ENCODE measurements around the gene PLA2G2F. TPM values are rescaled to one million over a fixed set of nuclear protein-coding genes. Genes with fewer than 3 reads are reported as not detected.

PLA2G2F gene
- total RNA-seq, 6 experiments from 2014 or later, result not detected

DNA sequence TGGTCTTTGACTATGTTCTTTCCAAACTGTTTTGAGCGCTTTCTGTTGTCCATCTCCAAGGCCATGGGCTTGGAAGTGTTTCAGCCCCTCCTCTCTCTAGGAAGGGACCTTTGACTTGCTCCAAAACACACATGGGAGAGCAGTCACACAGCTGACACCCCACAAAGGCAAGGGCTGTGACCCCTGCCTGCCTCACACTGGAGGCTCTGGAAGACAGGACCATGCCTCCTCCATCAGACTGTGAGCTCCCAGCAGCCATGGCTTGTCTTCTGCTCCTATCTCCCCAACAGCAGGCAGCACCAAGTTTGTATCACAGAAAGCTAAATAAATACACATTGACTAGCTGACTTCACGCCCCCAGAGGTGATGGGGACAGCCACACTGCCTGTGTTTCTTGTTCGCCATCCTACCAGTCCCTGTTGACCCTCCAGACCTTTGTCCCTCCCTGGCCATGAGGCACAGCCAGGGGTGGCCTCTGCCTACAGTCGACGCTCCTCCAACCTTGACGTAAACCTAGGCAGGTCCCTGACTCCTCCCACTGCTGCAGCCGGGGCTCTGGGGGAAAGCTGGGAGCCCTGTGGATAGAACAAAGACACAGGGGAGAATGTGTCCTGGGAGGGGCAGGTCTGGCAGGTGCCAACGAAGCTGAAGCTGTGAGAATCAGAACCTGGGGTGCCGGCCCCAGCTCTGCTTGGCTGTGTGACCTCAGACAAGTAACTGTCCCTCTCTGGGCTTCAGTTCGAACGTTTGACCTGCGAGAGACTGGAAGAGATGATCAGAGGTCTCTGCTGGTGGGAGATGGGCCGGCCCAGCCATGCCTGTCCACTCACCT lies 4.8 kb downstream of the PLA2G2F start:
- H3K4me1 Mint-ChIP-seq (ENCODE audit: low read depth), result no peaks in the 10 kb centered on the region
- TF ChIP-seq, protein P1, sequence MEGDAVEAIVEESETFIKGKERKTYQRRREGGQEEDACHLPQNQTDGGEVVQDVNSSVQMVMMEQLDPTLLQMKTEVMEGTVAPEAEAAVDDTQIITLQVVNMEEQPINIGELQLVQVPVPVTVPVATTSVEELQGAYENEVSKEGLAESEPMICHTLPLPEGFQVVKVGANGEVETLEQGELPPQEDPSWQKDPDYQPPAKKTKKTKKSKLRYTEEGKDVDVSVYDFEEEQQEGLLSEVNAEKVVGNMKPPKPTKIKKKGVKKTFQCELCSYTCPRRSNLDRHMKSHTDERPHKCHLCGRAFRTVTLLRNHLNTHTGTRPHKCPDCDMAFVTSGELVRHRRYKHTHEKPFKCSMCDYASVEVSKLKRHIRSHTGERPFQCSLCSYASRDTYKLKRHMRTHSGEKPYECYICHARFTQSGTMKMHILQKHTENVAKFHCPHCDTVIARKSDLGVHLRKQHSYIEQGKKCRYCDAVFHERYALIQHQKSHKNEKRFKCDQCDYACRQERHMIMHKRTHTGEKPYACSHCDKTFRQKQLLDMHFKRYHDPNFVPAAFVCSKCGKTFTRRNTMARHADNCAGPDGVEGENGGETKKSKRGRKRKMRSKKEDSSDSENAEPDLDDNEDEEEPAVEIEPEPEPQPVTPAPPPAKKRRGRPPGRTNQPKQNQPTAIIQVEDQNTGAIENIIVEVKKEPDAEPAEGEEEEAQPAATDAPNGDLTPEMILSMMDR (IDR thresholded peaks at IDR 0.05), result no peak
- no peak overlapping the region for H3K4me3 Mint-ChIP-seq
- H3K9me3 Mint-ChIP-seq, result no peaks in the 10 kb centered on the region
- H3K27ac Mint-ChIP-seq, result no peak overlapping the region
- H3K36me3 Mint-ChIP-seq (ENCODE audit: low read depth), result no peaks in the 10 kb centered on the region
- H3K27me3 Mint-ChIP-seq (ENCODE audit: insufficient read depth), result peaks cover 34% of the 10 kb centered on the region
- no peak for DNase-seq

DNA sequence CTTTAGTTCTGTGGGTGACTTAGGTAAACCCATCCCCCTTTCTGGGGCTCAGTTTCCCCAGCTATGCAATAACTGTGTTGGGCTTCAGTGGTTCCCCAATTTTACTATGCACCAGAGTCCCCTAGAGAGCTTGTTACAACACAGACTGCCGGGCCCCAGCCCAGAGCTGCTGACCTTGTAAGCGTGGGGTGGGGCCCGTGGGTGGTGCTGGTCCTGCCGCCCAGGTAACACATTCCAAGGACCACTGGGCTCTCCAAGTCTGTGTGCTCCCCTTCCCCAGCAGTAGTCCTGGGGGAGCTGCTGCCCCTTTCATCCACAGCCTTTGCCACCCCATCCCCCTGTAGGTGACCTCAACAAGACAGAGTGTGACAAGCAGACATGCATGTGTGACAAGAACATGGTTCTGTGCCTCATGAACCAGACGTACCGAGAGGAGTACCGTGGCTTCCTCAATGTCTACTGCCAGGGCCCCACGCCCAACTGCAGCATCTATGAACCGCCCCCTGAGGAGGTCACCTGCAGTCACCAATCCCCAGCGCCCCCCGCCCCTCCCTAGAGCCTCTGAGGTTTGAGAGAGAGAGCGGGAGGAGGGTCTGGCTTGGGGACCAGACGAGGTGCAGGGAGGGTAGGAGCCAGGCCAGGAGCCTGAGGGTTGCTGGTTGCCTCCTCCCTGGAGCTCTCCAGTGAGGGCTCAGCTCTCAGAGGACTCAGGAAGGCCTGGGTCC lies 8.9 kb downstream of the PLA2G2F start:
- no peaks in the 10 kb centered on the region for H3K36me3 Mint-ChIP-seq (ENCODE audit: low read depth)
- no peak overlapping the region for H3K27ac Mint-ChIP-seq
- TF ChIP-seq, protein P1 (IDR thresholded peaks at IDR 0.05), result no peak
- H3K4me3 Mint-ChIP-seq, result no peak overlapping the region
- no peak for DNase-seq
- no peaks in the 10 kb centered on the region for H3K9me3 Mint-ChIP-seq
- H3K4me1 Mint-ChIP-seq (ENCODE audit: low read depth), result no peaks in the 10 kb centered on the region
- peaks cover 24% of the 10 kb centered on the region for H3K27me3 Mint-ChIP-seq (ENCODE audit: insufficient read depth)

DNA sequence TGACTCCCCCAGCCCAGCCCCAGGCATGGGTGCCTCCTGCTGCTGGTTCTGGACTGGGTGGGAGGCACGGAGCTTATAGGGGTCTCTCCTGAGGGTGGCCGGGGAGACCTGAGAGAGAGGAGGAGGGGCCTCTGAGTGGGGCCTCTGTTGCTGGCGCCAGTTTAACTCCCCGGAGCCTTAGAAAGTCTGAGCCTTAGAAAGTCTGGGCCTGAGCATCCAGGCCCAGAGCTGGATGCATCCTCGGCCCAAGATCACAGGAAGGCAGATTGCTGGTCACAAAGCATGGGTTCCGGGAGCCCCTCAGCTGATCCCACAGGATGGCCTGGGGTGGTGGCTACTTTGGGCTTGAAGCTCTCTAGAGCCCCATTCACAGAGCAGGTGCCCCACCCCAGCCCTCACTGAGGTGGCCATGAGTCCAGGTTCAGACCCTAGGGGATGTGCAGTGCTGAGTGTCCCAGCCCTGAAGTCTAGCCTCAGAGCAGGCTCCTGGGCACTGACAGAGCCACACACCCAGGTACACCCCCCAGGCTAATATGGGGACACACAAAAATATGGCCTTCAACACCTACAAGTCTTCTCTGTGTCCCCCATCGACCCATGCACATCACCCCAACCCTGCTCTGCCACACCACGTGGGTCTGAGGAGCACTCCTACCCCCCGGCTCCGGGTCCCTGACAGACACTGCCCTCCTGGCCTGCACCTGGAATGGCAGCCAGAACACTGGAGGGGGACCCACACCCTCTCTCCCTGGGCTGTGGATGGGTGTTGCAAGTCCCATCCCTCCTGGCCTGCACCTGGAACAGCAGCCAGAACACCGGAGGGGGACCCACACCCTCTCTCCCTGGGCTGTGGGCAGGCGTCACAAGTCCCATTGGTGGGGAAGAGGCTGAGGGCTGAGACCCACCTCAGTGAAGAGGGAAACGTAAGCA lies 9.7 kb downstream of the PLA2G2F start:
- no peaks in the 10 kb centered on the region for H3K36me3 Mint-ChIP-seq (ENCODE audit: low read depth)
- H3K27ac Mint-ChIP-seq, result no peak overlapping the region
- no peaks in the 10 kb centered on the region for H3K4me1 Mint-ChIP-seq (ENCODE audit: low read depth)
- H3K9me3 Mint-ChIP-seq, result no peaks in the 10 kb centered on the region
- H3K27me3 Mint-ChIP-seq (ENCODE audit: insufficient read depth), result peaks cover 21% of the 10 kb centered on the region
- DNase-seq, result no peak
- no peak overlapping the region for H3K4me3 Mint-ChIP-seq
- TF ChIP-seq, protein P1 (IDR thresholded peaks at IDR 0.05), result no peak

DNA sequence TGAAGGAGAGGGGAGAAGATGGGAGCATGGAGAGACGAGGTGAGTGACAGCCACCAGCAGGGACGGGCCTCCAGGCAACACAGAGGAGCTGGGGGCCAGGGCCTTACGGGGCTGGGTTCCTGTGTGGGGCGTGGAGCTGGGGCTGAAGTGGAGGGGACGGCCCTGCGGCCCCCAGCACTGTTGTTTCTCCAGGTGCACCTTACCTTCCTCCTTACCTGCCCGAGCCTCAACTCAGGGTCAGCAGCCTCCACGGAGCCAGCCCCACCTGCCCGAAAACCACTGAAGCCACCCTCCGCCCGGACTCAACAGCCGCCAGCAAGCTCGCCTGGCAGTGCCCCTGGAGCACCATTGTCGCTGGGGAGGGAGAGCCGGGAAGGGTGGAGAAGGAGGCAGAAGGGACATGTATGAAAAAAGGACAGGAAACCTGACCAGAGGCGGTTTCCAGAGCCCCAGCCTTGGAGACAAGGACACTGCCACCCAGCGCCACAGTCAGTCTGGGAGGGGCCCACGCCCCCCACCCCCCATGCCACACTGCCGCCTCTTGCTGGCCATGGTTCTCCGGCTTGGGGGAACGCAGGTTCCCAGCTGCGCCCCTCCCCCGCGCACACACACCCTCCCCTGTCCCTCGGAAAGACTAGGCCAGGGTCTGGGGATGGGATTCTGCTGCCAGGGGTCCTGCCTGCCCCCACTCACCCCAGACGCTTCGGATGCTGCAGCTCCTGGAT lies 10.6 kb downstream of the PLA2G2F start:
- Mint-ChIP-seq H3K9me3 (no peaks in the 10 kb centered on the region), H3K4me1 (ENCODE audit: low read depth) (no peaks in the 10 kb centered on the region), H3K36me3 (ENCODE audit: low read depth) (no peaks in the 10 kb centered on the region), H3K4me3 (no peak overlapping the region), H3K27me3 (ENCODE audit: insufficient read depth) (peaks cover 22% of the 10 kb centered on the region), H3K27ac (no peak overlapping the region)
- TF ChIP-seq, protein P1 (IDR thresholded peaks at IDR 0.05), result no peak
- no peak for DNase-seq

DNA sequence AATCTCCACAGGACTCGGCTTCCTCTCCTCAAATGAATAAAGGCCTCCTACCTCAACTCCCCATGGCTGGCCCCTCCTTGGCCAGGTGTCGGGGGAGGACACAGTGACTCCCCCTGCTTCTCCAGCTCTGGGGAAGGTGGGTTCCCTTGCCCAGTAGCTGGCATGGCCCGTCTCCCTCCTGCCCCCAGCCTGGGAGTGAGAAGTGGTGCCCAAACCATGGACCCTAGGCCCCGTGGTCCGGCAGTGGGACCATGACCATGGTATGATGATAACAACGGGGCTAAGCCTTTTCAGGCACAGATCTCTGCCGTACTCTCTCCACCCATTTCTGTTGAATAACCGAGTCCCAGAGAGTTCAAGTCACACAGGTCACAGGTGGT lies 11.2 kb downstream of the PLA2G2F start:
- DNase-seq, result no peak
- TF ChIP-seq, protein P1 (IDR thresholded peaks at IDR 0.05), result no peak
- Mint-ChIP-seq H3K36me3 (ENCODE audit: low read depth) (no peaks in the 10 kb centered on the region), H3K27me3 (ENCODE audit: insufficient read depth) (peaks cover 24% of the 10 kb centered on the region), H3K4me1 (ENCODE audit: low read depth) (no peaks in the 10 kb centered on the region), H3K27ac (no peak overlapping the region), H3K9me3 (no peaks in the 10 kb centered on the region), H3K4me3 (no peak overlapping the region)
